ENCODE measurements around the gene PRRC2A.

PRRC2A gene

GRCh38 chr6:31630177-31630934, 9.8 kb downstream of the PRRC2A start:
- Histone ChIP-seq H3K4me3 (ENCODE audit: low read depth, low read length) (no peak overlapping the region), H3K27me3 (ENCODE audit: control insufficient read depth, insufficient read depth, low read length) (no peaks in the 10 kb centered on the region), H3K27ac (no peak overlapping the region), H3K4me1 (no peaks in the 10 kb centered on the region), H3K36me3 (ENCODE audit: control insufficient read depth, insufficient read depth, low read length) (no peaks in the 10 kb centered on the region), H3K4me2 (ENCODE audit: low read length) (no peak overlapping the region), H2AFZ (no peak overlapping the region), H3K79me2 (peaks cover 14% of the 10 kb centered on the region), H3K9ac (no peak overlapping the region), H3K9me3 (ENCODE audit: control insufficient read depth, low read length) (no peaks in the 10 kb centered on the region)
- no peak for TF ChIP-seq CTCF (IDR thresholded peaks at IDR 0.05)

GRCh38 chr6:31631209-31631608, 10.7 kb downstream of the PRRC2A start:
- Histone ChIP-seq H3K27ac (no peak overlapping the region), H3K4me2 (ENCODE audit: low read length) (no peak overlapping the region), H3K79me2 (peaks cover 11% of the 10 kb centered on the region), H3K9ac (no peak overlapping the region), H3K27me3 (ENCODE audit: control insufficient read depth, insufficient read depth, low read length) (no peaks in the 10 kb centered on the region), H3K9me3 (ENCODE audit: control insufficient read depth, low read length) (no peaks in the 10 kb centered on the region), H3K36me3 (ENCODE audit: control insufficient read depth, insufficient read depth, low read length) (no peaks in the 10 kb centered on the region), H3K4me3 (ENCODE audit: low read depth, low read length) (no peak overlapping the region), H2AFZ (no peak overlapping the region), H3K4me1 (no peaks in the 10 kb centered on the region)
- no peak for TF ChIP-seq CTCF (IDR thresholded peaks at IDR 0.05)

DNA sequence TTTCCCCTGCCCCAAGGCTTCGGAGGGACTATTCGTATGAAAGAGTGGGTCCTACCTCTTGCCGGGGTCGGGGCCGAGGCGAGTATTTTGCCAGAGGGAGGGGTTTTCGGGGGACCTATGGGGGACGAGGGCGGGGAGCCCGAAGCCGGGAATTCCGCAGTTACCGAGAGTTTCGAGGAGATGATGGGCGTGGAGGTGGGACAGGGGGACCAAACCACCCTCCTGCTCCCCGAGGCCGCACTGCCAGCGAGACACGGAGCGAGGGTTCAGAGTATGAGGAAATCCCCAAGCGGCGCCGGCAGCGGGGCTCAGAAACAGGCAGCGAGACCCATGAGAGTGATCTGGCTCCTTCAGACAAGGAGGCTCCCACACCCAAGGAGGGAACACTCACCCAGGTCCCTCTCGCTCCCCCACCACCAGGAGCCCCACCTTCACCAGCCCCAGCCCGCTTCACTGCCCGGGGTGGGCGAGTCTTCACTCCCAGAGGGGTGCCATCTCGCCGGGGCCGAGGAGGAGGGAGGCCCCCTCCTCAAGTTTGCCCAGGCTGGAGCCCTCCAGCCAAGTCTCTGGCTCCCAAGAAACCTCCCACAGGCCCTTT, 11.3 kb downstream of the PRRC2A start:
- Histone ChIP-seq H3K4me1 (no peaks in the 10 kb centered on the region), H3K9me3 (ENCODE audit: control insufficient read depth, low read length) (no peaks in the 10 kb centered on the region), H3K9ac (no peak overlapping the region), H3K4me2 (ENCODE audit: low read length) (no peak overlapping the region), H3K36me3 (ENCODE audit: control insufficient read depth, insufficient read depth, low read length) (no peaks in the 10 kb centered on the region), H3K79me2 (peaks cover 9% of the 10 kb centered on the region), H3K4me3 (ENCODE audit: low read depth, low read length) (no peak overlapping the region), H2AFZ (no peak overlapping the region), H3K27ac (no peak overlapping the region), H3K27me3 (ENCODE audit: control insufficient read depth, insufficient read depth, low read length) (no peaks in the 10 kb centered on the region)
- TF ChIP-seq CTCF (IDR thresholded peaks at IDR 0.05), result no peak

- no peak overlapping the region for H3K4me3 ChIP-seq (ENCODE audit: low read depth, low read length)
- no peak overlapping the region for H3K27ac ChIP-seq
- no peaks in the 10 kb centered on the region for H3K27me3 ChIP-seq (ENCODE audit: control insufficient read depth, insufficient read depth, low read length)
- no peaks in the 10 kb centered on the region for H3K36me3 ChIP-seq (ENCODE audit: control insufficient read depth, insufficient read depth, low read length)
- peaks cover 9% of the 10 kb centered on the region for H3K79me2 ChIP-seq
- TF ChIP-seq CTCF (IDR thresholded peaks at IDR 0.05), result no peak
- H3K4me2 ChIP-seq (ENCODE audit: low read length), result no peak overlapping the region
- no peaks in the 10 kb centered on the region for H3K9me3 ChIP-seq (ENCODE audit: control insufficient read depth, low read length)
- no peak overlapping the region for H3K9ac ChIP-seq
- no peaks in the 10 kb centered on the region for H3K4me1 ChIP-seq
- H2AFZ ChIP-seq, result no peak overlapping the region
These were observed 11.9 kb downstream of the PRRC2A start for GRCh38 chr6:31632279-31632946.
